HG02610 (cell line): ENCODE measurements around the gene KCNK16.

ENCODE experiments used
- ATAC-seq: cut with Tn5 transposase; IDR thresholded peaks from one replicate; pipeline ENCODE4 v1.9.1; 2021; ENCODE audit warnings: mild to moderate bottlenecking, moderate library complexity; ENCODE audit not compliant: unreplicated experiment

Gene KCNK16

GRCh38 chr6:39342692-39343395, 20.3 kb upstream of the KCNK16 start:
- peak; percentile 38 for ATAC-seq

GRCh38 chr6:39341937-39342336, 19.4 kb upstream of the KCNK16 start:
- ATAC-seq = no peak

GRCh38 chr6:39341352-39341751, 18.9 kb upstream of the KCNK16 start:
- no peak for ATAC-seq

- no peak for ATAC-seq
Measured at GRCh38 chr6:39339868-39340550, 17.5 kb upstream of the KCNK16 start.

- ATAC-seq = no peak
Measured at GRCh38 chr6:39339096-39339867, 16.8 kb upstream of the KCNK16 start.

GRCh38 chr6:39338397-39338796, 15.9 kb upstream of the KCNK16 start:
- ATAC-seq = no peak

- ATAC-seq = no peak
Measured at GRCh38 chr6:39335780-39336545, 13.5 kb upstream of the KCNK16 start.

- ATAC-seq = no peak
Measured at GRCh38 chr6:39333644-39334438, 11.3 kb upstream of the KCNK16 start.

- no peak for ATAC-seq
Measured at GRCh38 chr6:39330476-39330875, 8.0 kb upstream of the KCNK16 start.

- peak; percentile 55 for ATAC-seq
Measured at GRCh38 chr6:39330057-39330456, 7.6 kb upstream of the KCNK16 start.

- no peak for ATAC-seq
Measured at GRCh38 chr6:39328066-39328465, 5.6 kb upstream of the KCNK16 start.

GRCh38 chr6:39327507-39327906, 5.0 kb upstream of the KCNK16 start:
- no peak for ATAC-seq

GRCh38 chr6:39321761-39322160, 741 bp downstream of the KCNK16 start:
- ATAC-seq = no peak

GRCh38 chr6:39320363-39320984, 2.0 kb downstream of the KCNK16 start:
- no peak for ATAC-seq

GRCh38 chr6:39319621-39320362, 2.7 kb downstream of the KCNK16 start:
- no peak for ATAC-seq

- ATAC-seq = no peak
Measured at GRCh38 chr6:39317256-39317655, 5.2 kb downstream of the KCNK16 start.

GRCh38 chr6:39314273-39314795, 8.2 kb downstream of the KCNK16 start, which contains the start of gene KCNK17:
KCNK17 (minus strand) TSS chr6:39314419; CDS start chr6:39314320, 99 bp downstream.
- ATAC-seq = no peak

- ATAC-seq = no peak
Measured at GRCh38 chr6:39313526-39314272, 8.8 kb downstream of the KCNK16 start.
